ENCODE measurements around the gene PDE4B. TPM values are rescaled to one million over a fixed set of nuclear protein-coding genes. Genes with fewer than 3 reads are reported as not detected.

The PDE4B gene
- polyA plus RNA-seq, 4 donors: 1.1 to 5.2 (median 3.7) TPM

GRCh38 chr1:66160719-66161118 is 368.0 kb downstream of the PDE4B start:
- H3K27ac ChIP-seq (ENCODE audit: low read depth in 1 of 3, low read length in 2 of 3): no peak overlapping the region
- no peaks in the 10 kb centered on the region for H3K9me3 ChIP-seq (ENCODE audit: control insufficient read depth in 2 of 2, insufficient read depth in 1 of 2, low read depth in 1 of 2, low read length in 1 of 2)
- no peaks in the 10 kb centered on the region for H3K4me1 ChIP-seq (ENCODE audit: control insufficient read depth in 3 of 3, insufficient read depth in 2 of 3, low read depth in 1 of 3, low read length in 2 of 3)
- H3K27me3 ChIP-seq (ENCODE audit: control insufficient read depth in 3 of 3, insufficient read depth in 3 of 3, low read length in 3 of 3): peaks cover 0 to 2% (median 0%) of the 10 kb centered on the region in 3 donors
- no peaks in the 10 kb centered on the region for H3K36me3 ChIP-seq (ENCODE audit: control insufficient read depth in 3 of 3, insufficient read depth in 2 of 3, low read depth in 1 of 3, low read length in 3 of 3)
- FAIRE-seq (no peak), DNase-seq (no peak)
- 84 to 96% (median 90%) methylated on average over 1 of the region's 1 CpG for WGBS, 3 donors
- H3K4me3 ChIP-seq (ENCODE audit: low read depth in 1 of 3, low read length in 3 of 3): no peak overlapping the region

GRCh38 chr1:66166753-66167152 is 374.1 kb downstream of the PDE4B start:
- no peak for FAIRE-seq
- 86 to 88% (median 87%) methylated on average over 3 of the region's 3 CpGs for WGBS, 3 donors
- H3K27ac ChIP-seq (ENCODE audit: low read depth in 1 of 3, low read length in 2 of 3): no peak overlapping the region

GRCh38 chr1:66167267-66167666 is 374.6 kb downstream of the PDE4B start:
- no peaks in the 10 kb centered on the region for H3K4me1 ChIP-seq (ENCODE audit: control insufficient read depth in 3 of 3, insufficient read depth in 2 of 3, low read depth in 1 of 3, low read length in 2 of 3)
- H3K4me3 ChIP-seq (ENCODE audit: low read depth in 1 of 3, low read length in 3 of 3): no peak overlapping the region
- no peaks in the 10 kb centered on the region for H3K36me3 ChIP-seq (ENCODE audit: control insufficient read depth in 3 of 3, insufficient read depth in 2 of 3, low read depth in 1 of 3, low read length in 3 of 3)
- DNase-seq (no peak), FAIRE-seq (no peak)
- no peak overlapping the region for H3K27ac ChIP-seq (ENCODE audit: low read depth in 1 of 3, low read length in 2 of 3)
- peaks cover 0 to 1% (median 0%) of the 10 kb centered on the region in 3 donors for H3K27me3 ChIP-seq (ENCODE audit: control insufficient read depth in 3 of 3, insufficient read depth in 3 of 3, low read length in 3 of 3)
- no peaks in the 10 kb centered on the region for H3K9me3 ChIP-seq (ENCODE audit: control insufficient read depth in 2 of 2, insufficient read depth in 1 of 2, low read depth in 1 of 2, low read length in 1 of 2)

More at GRCh38 chr1:66166753-66167152, 374.1 kb downstream of the PDE4B start:
- Histone ChIP-seq H3K4me1 (ENCODE audit: control insufficient read depth in 3 of 3, insufficient read depth in 2 of 3, low read depth in 1 of 3, low read length in 2 of 3) (no peaks in the 10 kb centered on the region), H3K36me3 (ENCODE audit: control insufficient read depth in 3 of 3, insufficient read depth in 2 of 3, low read depth in 1 of 3, low read length in 3 of 3) (no peaks in the 10 kb centered on the region), H3K4me3 (ENCODE audit: low read depth in 1 of 3, low read length in 3 of 3) (no peak overlapping the region), H3K9me3 (ENCODE audit: control insufficient read depth in 2 of 2, insufficient read depth in 1 of 2, low read depth in 1 of 2, low read length in 1 of 2) (no peaks in the 10 kb centered on the region), H3K27me3 (ENCODE audit: control insufficient read depth in 3 of 3, insufficient read depth in 3 of 3, low read length in 3 of 3) (peaks cover 0 to 2% (median 0%) of the 10 kb centered on the region in 3 donors)
- no peak for DNase-seq

GRCh38 chr1:66168467-66168887 is 375.8 kb downstream of the PDE4B start:
- DNase-seq (no peak), FAIRE-seq (no peak)
- H3K9me3 ChIP-seq (ENCODE audit: control insufficient read depth in 2 of 2, insufficient read depth in 1 of 2, low read depth in 1 of 2, low read length in 1 of 2): no peaks in the 10 kb centered on the region
- H3K4me3 ChIP-seq (ENCODE audit: low read depth in 1 of 3, low read length in 3 of 3): no peak overlapping the region
- H3K36me3 ChIP-seq (ENCODE audit: control insufficient read depth in 3 of 3, insufficient read depth in 2 of 3, low read depth in 1 of 3, low read length in 3 of 3): no peaks in the 10 kb centered on the region
- 82 to 86% (median 86%) methylated on average over 5 of the region's 5 CpGs for WGBS, 3 donors
- no peak overlapping the region for H3K27ac ChIP-seq (ENCODE audit: low read depth in 1 of 3, low read length in 2 of 3)
- no peaks in the 10 kb centered on the region for H3K4me1 ChIP-seq (ENCODE audit: control insufficient read depth in 3 of 3, insufficient read depth in 2 of 3, low read depth in 1 of 3, low read length in 2 of 3)
- no peaks in the 10 kb centered on the region for H3K27me3 ChIP-seq (ENCODE audit: control insufficient read depth in 3 of 3, insufficient read depth in 3 of 3, low read length in 3 of 3)

GRCh38 chr1:66168948-66169671 is 376.4 kb downstream of the PDE4B start:
- Histone ChIP-seq H3K9me3 (ENCODE audit: control insufficient read depth in 2 of 2, insufficient read depth in 1 of 2, low read depth in 1 of 2, low read length in 1 of 2) (no peaks in the 10 kb centered on the region), H3K27ac (ENCODE audit: low read depth in 1 of 3, low read length in 2 of 3) (no peak overlapping the region), H3K27me3 (ENCODE audit: control insufficient read depth in 3 of 3, insufficient read depth in 3 of 3, low read length in 3 of 3) (no peaks in the 10 kb centered on the region), H3K36me3 (ENCODE audit: control insufficient read depth in 3 of 3, insufficient read depth in 2 of 3, low read depth in 1 of 3, low read length in 3 of 3) (no peaks in the 10 kb centered on the region), H3K4me3 (ENCODE audit: low read depth in 1 of 3, low read length in 3 of 3) (no peak overlapping the region), H3K4me1 (ENCODE audit: control insufficient read depth in 3 of 3, insufficient read depth in 2 of 3, low read depth in 1 of 3, low read length in 2 of 3) (no peaks in the 10 kb centered on the region)
- 30 to 42% (median 37%) methylated on average over 6 of the region's 6 CpGs for WGBS, 3 donors
- no peak for DNase-seq
- FAIRE-seq: no peak

- H3K36me3 ChIP-seq (ENCODE audit: control insufficient read depth in 3 of 3, insufficient read depth in 2 of 3, low read depth in 1 of 3, low read length in 3 of 3): no peaks in the 10 kb centered on the region
- H3K9me3 ChIP-seq (ENCODE audit: control insufficient read depth in 2 of 2, insufficient read depth in 1 of 2, low read depth in 1 of 2, low read length in 1 of 2): no peaks in the 10 kb centered on the region
- no peaks in the 10 kb centered on the region for H3K4me1 ChIP-seq (ENCODE audit: control insufficient read depth in 3 of 3, insufficient read depth in 2 of 3, low read depth in 1 of 3, low read length in 2 of 3)
- WGBS, 3 donors: 91 to 94% (median 91%) methylated on average over 1 of the region's 1 CpG
- DNase-seq (no peak), FAIRE-seq (no peak)
- H3K4me3 ChIP-seq (ENCODE audit: low read depth in 1 of 3, low read length in 3 of 3): no peak overlapping the region
- no peaks in the 10 kb centered on the region for H3K27me3 ChIP-seq (ENCODE audit: control insufficient read depth in 3 of 3, insufficient read depth in 3 of 3, low read length in 3 of 3)
- no peak overlapping the region for H3K27ac ChIP-seq (ENCODE audit: low read depth in 1 of 3, low read length in 2 of 3)
Observed at GRCh38 chr1:66172272-66172671, 379.6 kb downstream of the PDE4B start.

GRCh38 chr1:66175098-66175497 is 382.4 kb downstream of the PDE4B start:
- no peak for DNase-seq
- no peaks in the 10 kb centered on the region for H3K4me1 ChIP-seq (ENCODE audit: control insufficient read depth in 3 of 3, insufficient read depth in 2 of 3, low read depth in 1 of 3, low read length in 2 of 3)
- 67 to 94% (median 89%) methylated on average over 1 of the region's 1 CpG for WGBS, 3 donors
- no peaks in the 10 kb centered on the region for H3K27me3 ChIP-seq (ENCODE audit: control insufficient read depth in 3 of 3, insufficient read depth in 3 of 3, low read length in 3 of 3)
- no peak overlapping the region for H3K27ac ChIP-seq (ENCODE audit: low read depth in 1 of 3, low read length in 2 of 3)
- no peak for FAIRE-seq
- H3K36me3 ChIP-seq (ENCODE audit: control insufficient read depth in 3 of 3, insufficient read depth in 2 of 3, low read depth in 1 of 3, low read length in 3 of 3): no peaks in the 10 kb centered on the region
- H3K9me3 ChIP-seq (ENCODE audit: control insufficient read depth in 2 of 2, insufficient read depth in 1 of 2, low read depth in 1 of 2, low read length in 1 of 2): no peaks in the 10 kb centered on the region
- no peak overlapping the region for H3K4me3 ChIP-seq (ENCODE audit: low read depth in 1 of 3, low read length in 3 of 3)

GRCh38 chr1:66175581-66175980 is 382.9 kb downstream of the PDE4B start:
- 64 to 91% (median 83%) methylated on average over 2 of the region's 2 CpGs for WGBS, 3 donors
- Histone ChIP-seq H3K27me3 (ENCODE audit: control insufficient read depth in 3 of 3, insufficient read depth in 3 of 3, low read length in 3 of 3) (no peaks in the 10 kb centered on the region), H3K9me3 (ENCODE audit: control insufficient read depth in 2 of 2, insufficient read depth in 1 of 2, low read depth in 1 of 2, low read length in 1 of 2) (no peaks in the 10 kb centered on the region), H3K27ac (ENCODE audit: low read depth in 1 of 3, low read length in 2 of 3) (no peak overlapping the region), H3K4me3 (ENCODE audit: low read depth in 1 of 3, low read length in 3 of 3) (no peak overlapping the region), H3K4me1 (ENCODE audit: control insufficient read depth in 3 of 3, insufficient read depth in 2 of 3, low read depth in 1 of 3, low read length in 2 of 3) (no peaks in the 10 kb centered on the region), H3K36me3 (ENCODE audit: control insufficient read depth in 3 of 3, insufficient read depth in 2 of 3, low read depth in 1 of 3, low read length in 3 of 3) (no peaks in the 10 kb centered on the region)
- FAIRE-seq (no peak), DNase-seq (no peak)
